Measurements from ENCODE around the gene RPS16.

GRCh38 chr19:39434123-39435076 lies 1.3 kb downstream of the RPS16 start:
- TF ChIP-seq ZNF253 (CRISPR knock-in tag; IDR thresholded peaks at IDR 0.05; ENCODE audit: borderline replicate concordance) (no peak), SCMH1 (CRISPR knock-in tag; IDR thresholded peaks at IDR 0.05; ENCODE audit: borderline replicate concordance) (no peak), ZNF121 (CRISPR knock-in tag; IDR thresholded peaks at IDR 0.05) (no peak), MLXIP (CRISPR knock-in tag; IDR thresholded peaks at IDR 0.05; ENCODE audit: borderline replicate concordance) (no peak), EHMT2 (IDR thresholded peaks at IDR 0.05; ENCODE audit: borderline replicate concordance, low read depth, low read length) (no peak), SP140L (CRISPR knock-in tag; IDR thresholded peaks at IDR 0.05; ENCODE audit: borderline replicate concordance) (no peak), ZBTB7A (CRISPR knock-in tag; IDR thresholded peaks at IDR 0.05) (no peak), CTCF (CRISPR knock-in tag; IDR thresholded peaks at IDR 0.05) (no peak), HMG20B (CRISPR knock-in tag; conservative IDR thresholded peaks at IDR 0.05) (no peak), RNF219 (CRISPR knock-in tag; IDR thresholded peaks at IDR 0.05) (no peak), ZNF30 (CRISPR knock-in tag; IDR thresholded peaks at IDR 0.05) (no peak), POLR2A (IDR thresholded peaks at IDR 0.05; ENCODE audit: insufficient read depth in 1 of 2, low read depth in 2 of 2, low read length in 2 of 2) (no peak), GABPA (IDR thresholded peaks at IDR 0.05; ENCODE audit: low read depth, low read length) (no peak), GABPA (CRISPR knock-in tag; IDR thresholded peaks at IDR 0.05; ENCODE audit: low read depth) (no peak)

All from HepG2 (cell line).